HS-27A (cell line): ENCODE data around the gene ASB16.

ENCODE experiments used
- DNase-seq: peaks from one replicate; pipeline ENCODE4 v3.0.0-alpha.2; 2012; ENCODE audit warnings: low read depth, missing footprints

Gene ASB16

DNA sequence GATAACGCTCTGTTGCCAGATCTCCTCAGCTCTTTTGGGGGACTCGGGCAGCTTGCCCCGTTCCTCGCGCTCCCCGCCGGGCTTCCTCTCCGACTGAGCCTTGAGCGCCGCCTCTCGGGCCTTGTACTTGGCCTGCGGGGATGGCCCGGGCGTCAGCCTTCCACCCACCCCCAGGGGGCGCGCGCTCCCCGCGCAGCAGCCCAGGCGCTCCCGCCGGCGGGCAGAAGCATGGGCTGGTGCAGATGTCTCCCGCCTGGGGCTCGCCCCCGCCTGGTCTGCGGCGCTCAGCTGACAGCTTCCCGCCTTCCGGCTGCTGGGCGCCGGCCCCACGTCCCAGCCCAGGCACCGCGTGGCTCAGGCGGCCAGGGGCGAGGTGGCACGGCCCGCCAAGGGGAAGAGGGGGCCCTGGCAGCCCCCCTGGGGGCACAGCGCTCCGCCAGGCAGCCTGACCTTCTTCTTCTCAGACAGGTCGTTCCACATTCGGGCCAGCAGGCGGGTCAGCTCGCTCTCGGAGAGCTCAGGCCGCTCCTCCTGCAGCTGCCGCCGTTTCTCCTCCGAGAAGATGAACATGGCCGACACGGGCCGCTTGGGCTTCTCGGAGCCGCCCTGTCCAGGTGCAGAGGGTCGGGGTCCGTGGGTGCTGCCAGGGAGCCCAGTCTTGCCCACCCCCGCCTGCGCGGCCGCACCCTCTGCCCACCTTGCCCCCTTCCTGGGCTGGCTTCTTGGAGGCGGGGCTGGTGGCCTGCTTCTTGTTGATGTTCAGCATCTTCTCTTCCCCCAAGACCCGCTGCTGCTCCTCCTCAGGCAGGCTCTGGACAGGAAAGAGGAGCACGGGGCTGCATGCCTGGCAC lies 40.1 kb downstream of the ASB16 start:
- DNase-seq: no peak

DNA sequence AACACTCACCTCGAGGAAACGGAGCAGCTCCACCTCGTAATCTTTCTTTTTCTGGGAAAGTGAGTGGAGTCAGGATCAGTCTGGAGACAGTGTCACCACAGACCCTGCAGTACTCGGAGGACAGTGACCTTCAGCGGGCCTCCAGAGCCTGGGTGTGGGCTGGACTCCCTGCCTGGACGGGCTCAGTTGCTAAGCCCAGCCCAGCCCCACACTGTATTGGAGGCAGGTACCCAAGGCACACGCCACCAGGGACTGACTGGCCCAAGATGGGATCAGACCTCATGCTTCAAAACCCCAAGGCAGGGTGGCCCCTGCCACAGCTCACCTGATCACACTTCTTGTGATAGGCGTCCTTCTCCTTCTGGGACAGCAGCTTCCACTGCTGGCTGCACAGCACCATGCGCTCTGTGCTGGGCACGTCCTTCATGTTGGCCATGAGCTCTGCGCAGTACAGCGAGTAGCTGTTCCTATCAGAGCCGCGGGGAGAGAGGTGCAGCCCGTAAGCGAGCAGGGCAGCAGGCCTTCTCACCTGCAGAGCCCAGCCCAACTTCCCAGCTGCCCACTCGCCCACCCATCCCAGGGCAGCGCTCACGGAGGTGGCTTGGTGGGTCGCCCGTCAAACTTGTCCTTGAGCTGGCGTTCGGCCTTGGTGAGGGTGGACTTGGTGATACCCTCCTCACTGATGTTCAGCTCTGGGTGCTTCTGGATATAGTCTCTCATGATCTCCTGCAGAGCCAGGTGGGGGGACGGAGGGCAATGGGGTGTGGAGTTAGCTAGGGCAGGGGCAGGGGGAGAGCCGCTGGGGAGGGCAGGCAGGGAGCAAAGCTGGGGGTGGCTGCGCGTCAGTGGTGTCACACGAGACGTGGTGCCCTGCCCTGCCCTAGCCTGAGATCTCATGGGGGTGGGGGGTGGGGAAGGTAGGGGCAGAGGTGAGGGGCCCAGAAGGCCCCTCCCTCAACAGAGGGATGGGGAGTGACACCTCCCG lies 41.1 kb downstream of the ASB16 start:
- DNase-seq: no peak

DNA sequence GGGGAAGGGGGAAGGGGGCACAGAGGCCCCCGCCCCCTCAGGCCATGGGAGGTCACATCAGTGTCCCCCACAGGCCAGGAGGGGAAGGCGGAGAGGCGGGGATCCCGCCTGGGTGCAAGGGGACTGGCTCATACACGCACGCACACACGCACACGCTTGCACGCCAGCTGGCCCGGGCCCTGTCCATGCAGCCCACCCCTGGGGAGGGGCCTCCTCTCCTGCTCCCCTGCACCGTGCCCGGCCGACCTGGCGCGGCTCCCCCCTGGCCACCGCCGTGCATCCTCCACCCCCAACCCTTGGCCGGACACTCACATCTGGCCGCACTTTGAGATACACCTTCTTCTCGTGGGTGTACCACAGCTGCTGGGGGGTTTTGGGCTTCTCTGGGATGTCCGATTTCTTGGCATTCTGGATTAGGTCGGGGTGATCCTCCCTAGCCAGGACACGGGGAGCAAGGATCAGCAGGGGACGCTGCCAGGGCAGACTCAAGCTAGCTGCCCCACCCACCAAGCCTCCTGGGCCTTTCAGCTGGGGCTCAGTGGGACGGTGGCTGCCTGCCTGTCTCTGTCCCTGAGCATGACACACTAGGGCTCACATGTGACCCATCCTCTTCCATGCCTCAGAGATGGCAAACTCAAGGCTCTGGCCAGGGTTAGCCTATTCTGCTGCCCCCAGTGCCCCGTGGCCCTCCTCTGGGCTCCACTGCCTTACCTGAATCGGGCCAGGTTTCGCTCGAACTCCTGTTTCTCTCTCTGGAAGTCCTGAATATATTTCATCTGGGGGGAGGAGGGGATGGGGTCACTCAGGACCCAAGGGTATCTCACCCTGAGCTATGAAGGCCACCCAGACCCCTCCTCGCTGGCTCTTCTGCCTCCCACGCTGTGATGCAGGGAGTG lies 42.3 kb downstream of the ASB16 start:
- DNase-seq: no peak

DNA sequence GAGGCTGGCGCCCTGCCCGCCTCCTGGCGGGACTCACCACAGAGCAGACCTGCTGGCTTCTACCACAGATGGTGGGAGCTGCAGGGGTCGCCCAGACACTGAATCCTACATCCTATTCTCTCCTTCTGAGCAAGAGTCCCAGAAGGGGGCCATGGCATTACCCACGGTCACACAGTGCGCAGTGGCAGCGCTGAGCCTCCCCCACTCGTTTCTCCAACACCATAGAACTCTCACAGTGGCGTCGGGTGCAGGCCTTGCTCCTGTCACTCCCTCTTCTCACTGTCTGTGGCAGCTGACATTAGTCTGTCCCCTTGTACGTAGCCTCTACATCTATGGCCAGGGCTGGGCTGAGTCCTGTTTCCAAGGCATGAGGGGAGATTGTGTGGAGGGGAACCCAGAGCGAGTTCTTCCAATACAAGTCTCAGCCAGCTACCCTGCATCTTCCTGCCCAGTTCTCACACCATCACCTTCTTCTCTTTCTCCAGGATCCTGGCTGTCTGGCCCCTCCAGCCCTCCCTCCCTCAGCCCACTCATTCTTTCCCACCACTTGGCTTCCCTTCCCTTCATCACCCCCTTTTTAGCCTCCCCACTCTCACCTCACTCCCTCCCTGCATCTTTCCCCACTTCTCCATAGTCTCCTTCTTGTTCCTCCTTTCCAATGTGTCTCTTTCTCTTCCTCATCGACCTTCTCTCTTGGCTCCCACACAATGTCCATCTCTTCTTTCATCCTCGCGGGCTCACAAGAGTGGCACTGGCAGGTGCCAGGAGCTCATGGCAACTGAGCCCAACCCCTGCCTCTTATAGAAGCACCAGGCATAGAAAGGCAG lies 43.1 kb downstream of the ASB16 start:
- DNase-seq: no peak

DNA sequence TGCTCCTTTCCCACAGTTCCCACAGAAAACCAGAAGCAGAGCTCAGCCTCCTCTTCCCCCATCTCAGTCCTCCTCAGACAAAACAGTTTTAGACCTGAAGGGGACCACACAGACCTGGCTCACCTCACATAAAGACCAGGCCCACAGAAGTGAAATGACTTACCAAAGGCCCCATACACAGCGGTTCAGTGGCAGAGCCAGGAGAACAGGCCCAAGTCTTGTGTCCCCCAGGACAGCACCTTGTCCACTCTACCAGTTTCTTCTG lies 43.7 kb downstream of the ASB16 start:
- DNase-seq: no peak

DNA sequence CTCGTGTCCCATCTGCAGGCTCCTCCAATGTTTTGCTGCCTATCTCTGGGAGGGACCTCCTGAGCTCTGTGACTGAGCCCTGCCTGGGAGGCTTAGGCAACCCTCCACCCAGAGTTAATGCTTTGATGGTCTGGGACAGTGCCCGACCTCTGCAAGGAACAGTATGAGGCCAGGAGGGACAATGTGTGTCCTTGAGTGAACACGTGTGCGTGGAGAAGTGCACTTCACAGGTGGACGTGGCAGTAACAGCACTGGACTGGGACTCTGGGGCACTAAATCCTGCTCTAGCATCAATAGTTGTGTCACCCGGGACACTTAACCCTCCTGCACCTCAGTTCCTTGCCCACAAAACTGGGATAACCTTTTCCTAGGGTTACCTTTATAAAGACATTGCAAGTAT lies 44.4 kb downstream of the ASB16 start:
- DNase-seq: no peak

DNA sequence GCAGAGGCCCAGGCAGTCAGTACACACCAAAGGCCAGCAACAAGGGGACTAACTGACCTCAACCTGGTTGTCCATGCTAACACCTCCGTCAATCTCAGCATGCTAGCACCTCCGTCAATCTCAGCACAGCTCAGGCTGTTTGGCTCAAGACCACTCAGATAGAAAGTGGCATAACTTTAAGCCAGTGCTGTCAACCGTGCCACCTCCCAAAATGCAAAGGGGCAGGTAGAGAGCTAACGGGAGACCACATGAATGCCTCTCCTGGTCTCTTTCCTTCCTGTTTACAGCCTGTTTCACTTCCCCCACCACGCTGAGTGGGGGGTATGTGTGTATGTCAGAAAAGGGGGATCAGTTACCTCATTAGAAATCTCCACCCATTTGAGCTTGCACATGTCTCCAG lies 45.7 kb downstream of the ASB16 start:
- no peak for DNase-seq

DNA sequence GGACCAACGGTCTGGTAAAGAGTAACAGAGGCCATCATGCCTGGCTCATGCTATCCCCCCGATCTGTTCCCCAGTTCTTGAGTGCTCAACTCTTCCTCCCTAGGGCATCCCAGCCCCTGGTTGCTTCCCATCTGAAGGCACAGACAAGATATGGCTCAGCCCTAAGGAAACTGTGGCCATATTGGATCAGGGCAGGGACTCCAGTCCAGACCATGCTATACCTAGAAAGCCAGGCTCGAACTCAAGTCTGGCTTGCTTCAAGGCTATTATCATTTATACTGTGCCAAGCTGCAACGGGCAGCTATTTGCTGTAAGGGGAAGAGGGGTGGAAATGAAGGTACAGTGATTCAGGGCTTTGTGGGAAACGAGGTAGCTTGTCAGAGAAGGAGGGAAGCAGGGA lies 46.2 kb downstream of the ASB16 start:
- DNase-seq: no peak

DNA sequence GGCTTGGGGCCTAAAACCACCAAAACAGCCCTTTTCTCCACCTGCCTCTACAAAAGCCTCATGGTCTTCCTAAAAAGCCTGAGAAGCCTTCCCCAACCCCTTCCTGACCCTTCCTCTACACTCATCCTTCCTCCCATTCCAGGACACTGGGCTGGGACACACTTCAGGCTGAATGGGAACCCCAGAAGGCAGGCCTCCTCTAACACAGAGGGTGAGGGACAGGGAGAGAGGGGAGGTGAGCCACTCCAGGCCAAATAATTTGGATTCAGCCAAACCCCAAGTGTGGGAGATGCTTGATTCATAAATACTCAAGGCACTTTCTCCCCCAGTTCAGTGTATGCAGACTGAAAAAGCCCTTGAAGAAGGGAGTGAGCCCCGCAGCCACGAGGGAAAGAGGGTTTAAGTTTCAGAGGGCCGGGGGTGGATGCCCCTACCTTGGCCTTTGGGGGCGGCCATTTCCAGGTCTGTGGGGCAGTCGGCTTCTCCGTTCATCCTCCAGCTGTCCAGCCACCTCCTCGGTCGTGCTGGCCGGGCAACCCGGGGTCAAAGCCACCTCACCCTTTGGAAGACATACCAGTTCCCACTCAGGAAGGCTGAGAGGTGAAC lies 47.3 kb downstream of the ASB16 start:
- no peak for DNase-seq

DNA sequence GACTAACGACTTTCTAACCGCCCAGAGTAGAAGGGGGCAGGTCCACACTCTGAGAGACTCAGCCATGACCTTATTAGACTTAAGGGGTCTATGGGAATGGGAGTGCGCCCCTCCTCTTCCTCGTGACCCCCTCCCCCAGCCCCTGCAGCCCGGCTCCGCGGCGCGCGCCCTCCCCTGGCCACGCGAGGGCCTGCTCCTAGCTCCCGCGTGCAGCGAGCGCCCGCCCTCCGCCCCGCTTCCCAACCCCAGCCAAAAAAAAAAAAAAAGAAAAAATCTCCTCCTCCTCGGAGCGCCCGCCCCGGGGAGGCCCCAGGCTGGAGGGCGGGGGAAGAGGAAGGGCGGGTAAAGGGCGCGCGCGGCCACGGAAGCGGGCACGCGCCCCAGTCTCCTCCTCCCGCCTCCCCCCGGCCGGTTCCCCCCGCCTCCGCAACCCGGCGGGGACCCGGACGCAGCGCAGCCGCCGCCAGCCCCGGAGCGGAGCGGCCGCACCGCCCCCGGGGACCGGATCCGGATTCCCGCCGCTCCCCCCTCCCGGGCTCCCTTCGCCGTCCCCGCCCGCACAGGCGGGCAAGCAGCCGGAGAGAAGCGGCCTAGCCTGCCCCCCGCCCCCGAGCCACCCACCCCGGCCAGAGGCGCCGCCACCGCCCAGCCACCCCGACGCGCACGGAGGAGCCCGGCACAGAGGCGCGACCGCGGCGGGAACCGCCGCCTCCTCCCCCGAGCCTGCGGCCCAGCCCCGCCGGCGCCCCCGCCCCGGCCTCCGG lies 48.0 kb downstream of the ASB16 start:
- no peak for DNase-seq

DNA sequence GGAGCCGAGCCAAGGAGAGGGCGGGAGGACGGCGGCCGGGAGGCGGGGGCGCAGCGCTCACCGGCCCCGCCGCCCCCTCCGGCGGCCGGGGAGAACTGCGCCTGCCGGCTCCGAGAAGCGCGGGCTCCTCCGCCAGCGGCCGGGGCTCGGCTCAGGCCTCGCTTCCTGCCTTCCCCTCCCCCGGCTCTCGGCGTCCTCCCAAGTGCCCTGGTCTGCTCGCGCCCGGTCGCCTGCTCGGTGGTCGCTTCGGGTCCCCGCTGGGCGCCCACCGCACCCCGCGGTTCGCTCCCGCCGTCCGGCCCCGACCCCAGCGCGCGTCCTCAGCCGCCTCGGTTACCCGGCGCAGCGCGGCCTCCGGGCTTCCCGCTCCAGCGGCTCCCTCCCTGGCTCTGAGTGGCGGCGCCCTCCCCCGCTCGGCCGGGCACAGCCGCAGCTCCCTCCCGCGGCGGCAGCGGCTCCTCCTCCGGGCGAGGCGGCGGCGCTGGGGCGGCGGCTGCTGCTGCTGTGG lies 48.7 kb downstream of the ASB16 start:
- no peak for DNase-seq

DNA sequence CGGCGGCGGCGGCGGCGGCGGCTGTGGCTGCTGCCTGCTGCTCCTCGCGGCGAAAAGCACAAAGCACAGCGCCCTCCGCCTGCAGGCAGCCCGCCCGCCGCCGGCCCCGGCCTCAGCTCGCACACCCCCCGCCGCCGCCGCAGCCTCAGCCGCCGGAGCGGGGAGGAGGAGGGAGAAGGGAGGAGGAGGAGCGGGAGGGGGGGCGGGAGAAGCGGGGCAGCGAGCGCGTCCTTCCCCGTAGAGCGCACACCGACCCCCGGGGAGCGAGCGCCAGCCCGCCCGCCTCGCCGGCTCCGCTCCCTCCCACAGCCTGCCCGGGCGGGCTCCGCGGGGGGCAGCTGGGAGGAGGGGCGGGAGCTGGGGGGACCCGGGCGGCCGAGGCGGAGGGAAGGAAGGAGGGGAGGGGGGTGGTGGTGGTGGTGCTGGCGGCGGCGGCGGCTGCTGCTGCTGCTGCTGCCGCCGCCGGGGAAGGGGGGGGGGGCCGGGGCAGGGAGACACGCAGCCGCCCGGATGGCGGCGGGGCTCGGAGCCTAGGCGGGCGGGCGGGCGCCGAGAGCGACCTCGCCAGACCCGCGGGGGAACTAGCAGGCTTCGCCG lies 49.2 kb downstream of the ASB16 start, which contains the start of gene UBTF:
TSS of gene UBTF (minus strand) at position 60 of the 597 bp plus-strand sequence. CDS start 1,446 bp downstream, outside the sequence.
- no peak for DNase-seq

DNA sequence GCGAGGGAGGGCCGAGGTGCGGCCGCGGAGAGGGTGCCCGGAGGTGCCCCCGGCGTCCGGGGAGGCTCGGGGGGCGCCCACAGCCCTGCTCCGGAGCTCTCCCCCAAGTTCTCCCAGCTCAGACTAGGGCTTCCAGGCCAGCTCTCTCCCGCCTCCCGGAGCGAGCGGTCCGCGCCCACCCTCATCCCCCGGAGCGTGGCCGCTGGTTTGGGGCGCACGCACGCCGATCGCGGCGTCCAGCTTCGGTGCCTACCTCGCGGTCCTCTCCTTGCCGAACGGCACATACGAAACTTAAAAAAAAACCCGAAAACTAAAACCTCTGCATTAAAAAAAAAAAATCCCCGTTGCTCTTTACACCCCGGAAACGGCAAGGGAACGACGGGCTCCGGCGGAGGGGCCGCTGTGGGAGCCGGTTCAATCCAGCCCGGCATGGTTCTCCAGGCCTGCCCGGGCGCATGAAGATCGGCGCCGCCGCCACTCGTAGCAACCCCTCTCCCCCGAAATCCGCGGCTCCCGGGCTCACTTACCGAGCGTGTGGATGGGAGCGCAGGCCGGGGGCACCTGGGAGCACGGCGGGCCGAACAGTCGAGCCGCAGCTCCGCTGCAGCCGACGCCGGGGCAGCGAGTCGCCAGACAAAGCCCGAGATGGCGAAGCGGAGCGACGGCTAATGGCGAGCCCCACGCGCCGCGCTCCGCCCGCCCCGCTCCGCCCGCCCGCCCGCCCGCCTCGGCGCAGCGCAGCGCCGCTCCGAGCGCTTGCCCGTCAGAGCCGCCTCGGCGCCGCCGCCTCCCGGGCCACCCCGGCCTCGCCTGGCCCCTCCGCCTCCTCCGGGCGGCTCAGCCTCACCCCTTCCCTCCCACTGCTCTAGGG lies 49.9 kb downstream of the ASB16 start:
- no peak for DNase-seq

DNA sequence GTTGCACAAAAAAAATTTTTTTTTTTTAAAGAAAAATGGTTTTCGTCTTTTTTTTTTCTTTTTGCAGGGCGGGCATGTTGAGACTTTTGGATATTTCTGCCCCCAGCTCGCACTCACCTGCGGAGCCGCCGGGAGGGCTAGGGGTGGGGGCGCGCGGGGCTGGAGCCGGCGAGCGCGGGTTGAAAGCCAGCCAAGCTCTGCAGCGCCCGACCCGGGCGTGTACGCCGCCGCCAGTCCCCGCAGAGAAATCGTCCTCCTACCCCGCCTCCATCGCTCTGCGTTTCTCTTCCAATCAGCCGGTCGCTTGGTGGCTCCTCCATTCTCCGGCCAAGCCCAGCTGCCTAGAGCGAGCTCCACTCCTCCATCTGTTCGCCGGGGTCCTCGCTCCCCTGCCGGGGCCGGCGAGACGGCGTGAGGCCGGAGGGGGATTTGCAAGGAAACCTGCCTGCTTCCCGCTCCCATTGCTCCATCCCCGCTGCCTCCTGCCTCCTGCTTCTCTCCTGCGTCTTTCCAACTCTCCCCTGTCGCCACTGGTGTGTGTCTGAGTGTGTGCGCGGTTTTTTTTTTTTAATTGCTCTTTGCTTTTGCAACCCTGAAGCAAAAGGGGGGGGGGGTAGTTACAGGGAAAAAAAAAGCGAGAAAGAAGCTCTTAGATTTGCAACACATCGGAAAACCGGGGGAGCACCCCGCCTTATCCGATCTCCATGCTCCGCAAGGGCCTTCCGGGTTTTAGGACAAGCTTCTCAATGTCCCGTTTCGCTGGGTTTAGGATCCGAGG lies 50.8 kb downstream of the ASB16 start:
- DNase-seq: no peak

DNA sequence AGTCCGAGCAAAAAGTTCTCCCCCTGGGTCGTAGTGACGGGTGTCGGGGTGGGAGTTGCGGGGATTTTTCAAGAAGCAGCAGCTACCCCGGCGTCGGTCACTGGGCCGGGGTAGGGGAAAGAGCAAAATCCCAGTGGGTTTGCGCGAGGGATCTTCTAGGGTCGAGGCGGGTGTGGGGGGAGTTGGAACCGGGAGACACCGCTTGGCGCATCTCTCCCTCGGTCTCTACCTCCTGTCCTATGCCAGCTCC lies 51.3 kb downstream of the ASB16 start:
- DNase-seq: no peak

DNA sequence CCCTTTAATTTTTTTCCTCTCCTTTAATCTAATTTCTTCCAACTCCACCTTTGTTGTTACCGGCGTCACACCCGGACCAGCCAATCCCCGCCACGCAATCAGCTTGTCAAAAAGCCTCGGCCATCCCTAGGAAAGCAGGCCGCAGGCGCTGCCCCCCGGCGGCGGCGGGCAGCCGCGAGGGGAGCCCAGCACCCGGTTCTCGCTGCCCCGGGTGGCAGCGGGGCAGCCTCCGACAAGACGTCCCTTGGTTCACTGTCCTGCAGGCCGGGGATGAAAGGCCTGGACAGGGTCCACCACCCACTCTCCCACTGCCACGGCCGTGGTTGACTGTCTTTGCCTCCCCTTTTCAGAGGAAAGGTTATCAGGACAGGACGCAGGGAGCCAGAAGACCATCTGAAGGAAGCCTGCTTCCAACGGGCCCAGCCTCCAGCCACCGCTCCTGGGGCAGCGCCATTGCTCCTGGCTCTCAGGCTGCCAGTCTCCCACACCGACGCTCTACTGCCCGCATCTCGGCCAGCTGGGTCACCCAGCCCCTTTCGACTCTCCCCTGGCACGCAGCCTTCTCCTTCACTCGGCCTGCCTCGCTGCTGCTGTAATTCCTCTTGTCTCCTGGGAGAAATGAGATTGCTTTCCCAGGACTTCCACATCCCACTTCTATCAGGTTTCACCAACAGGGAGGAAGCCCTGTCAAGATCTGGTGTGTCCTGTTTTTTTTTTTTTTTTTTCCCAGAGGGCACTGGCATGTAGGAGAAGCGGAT lies 51.8 kb downstream of the ASB16 start:
- no peak for DNase-seq

DNA sequence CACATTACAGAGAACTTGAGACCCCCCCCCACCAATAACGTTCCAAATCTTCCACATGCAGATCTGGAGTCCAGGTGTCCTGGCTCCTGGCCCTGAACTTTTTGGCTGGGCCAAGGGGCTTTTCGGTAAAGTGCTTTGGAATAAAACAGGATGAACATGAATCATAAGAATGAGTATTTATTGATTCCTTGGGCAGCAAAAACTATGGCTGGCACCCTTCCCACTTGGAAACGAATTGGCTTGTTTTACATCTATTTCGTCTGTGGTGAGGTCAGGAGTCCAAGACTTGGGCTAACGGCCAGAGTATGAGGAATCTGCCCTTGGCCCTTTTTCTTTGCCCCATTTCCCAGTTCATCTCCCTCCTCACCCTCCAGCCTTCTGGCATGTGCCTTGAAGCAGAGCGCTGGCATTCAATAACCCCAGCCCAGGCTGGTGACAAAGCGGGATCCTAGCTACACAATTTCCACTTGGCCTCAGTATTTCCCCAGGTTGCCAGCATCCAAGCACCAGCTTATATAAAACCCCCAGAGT lies 53.1 kb downstream of the ASB16 start:
- no peak for DNase-seq
